Thyroid gland (tissue), 4 donors: Measurements from ENCODE around the gene ADH1B. TPM values are rescaled to one million over a fixed set of nuclear protein-coding genes. Genes with fewer than 3 reads are reported as not detected.

ENCODE experiments used
- DNase-seq, 2 donors: peaks; one replicate each; pipeline ENCODE4 v3.0.0-alpha.2; 2019
- H3K27ac ChIP-seq, 3 donors: fragments of 200-600 bp; sonication (generic); 1 replicate in 2 of 3; 2 replicates in 1 of 3; pipeline ENCODE4 v1.5.1; 2016 to 2019; ENCODE audit warnings: mild to moderate bottlenecking in 1 of 3, moderate library complexity in 1 of 3
- H3K27me3 ChIP-seq: fragments of 200-600 bp; sonication (generic); one replicate; pipeline ENCODE4 v1.5.1; 2019
- H3K36me3 ChIP-seq, 2 donors: fragments of 200-600 bp; sonication (generic); one replicate each; pipeline ENCODE4 v1.5.1; 2016 to 2019
- H3K4me1 ChIP-seq, 2 donors: fragments of 200-600 bp; sonication (generic); one replicate each; pipeline ENCODE4 v1.5.1; 2017 to 2019
- H3K4me3 ChIP-seq, 3 donors: fragments of 200-600 bp; sonication (generic); replicated peaks in 1 of 3; 1 replicate in 2 of 3; 2 replicates in 1 of 3; pipeline ENCODE4 v1.5.1; 2016; ENCODE audit warnings: mild to moderate bottlenecking in 1 of 3
- H3K9me3 ChIP-seq: fragments of 200-600 bp; sonication (generic); one replicate; pipeline ENCODE4 v1.5.1; 2017
- POLR2A ChIP-seq, 2 donors: fragments of 450-650 bp; IDR thresholded peaks; one replicate each; pipeline ENCODE4 v1.6.1; 2017; ENCODE audit warnings: antibody characterized with exemption in 2 of 2, mild to moderate bottlenecking in 2 of 2, moderate library complexity in 1 of 2
- WGBS, 2 donors: methylation state at CpG; one replicate each; pipeline ENCODE4 v1.1.5; 2017; 5-methylcytosine and 5-hydroxymethylcytosine counted together
- intact Hi-C: fragments of 100-400 bp; cut with DNase I; formaldehyde crosslinking; loops from one replicate; pipeline ENCODE4 v1.15.1; 2023
- total RNA-seq, 4 donors: library from RNA; depleted of rRNA; stranded (reverse); fragments of >200 nt; gene quantifications; one replicate each; pipeline ENCODE4 v1.2.3, GENCODE V29; 2016
- TF ChIP-seq, protein P1 (sequence below), 6 experiments: fragments of 200-600 bp in 3 of 6; fragments of 450-650 bp in 3 of 6; sonication (generic) in 3 of 6; IDR thresholded peaks; one replicate each; pipeline ENCODE4 v1.5.1; 2016 to 2019; ENCODE audit warnings: antibody characterized with exemption in 6 of 6, mild to moderate bottlenecking in 2 of 6, inconsistent platforms in 1 of 6, moderate library complexity in 1 of 6

The ADH1B gene
- total RNA-seq, 4 donors from 2014 or later: 156 to 898 (median 224) TPM

DNA sequence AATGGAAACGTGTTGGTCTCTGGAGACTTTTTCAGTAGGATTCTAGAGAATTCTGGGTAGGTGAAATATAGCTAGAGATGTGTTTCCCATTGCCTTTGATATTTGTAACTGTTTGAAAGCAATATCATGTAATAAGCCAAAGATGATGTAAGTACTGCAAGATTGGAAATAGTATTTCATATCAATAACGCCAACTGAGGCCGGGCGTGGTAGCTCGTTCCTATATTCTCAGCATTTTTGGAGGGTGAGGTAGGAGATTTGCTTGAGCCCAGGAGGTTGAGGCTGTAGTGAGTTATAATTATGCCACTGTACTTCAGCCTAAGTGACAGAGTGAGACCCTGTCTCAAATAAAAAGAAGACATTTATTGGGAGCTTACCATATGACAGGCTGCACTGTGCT is 39.9 kb downstream of the ADH1B start:
- Histone ChIP-seq H3K27ac (no peak overlapping the region), H3K27me3 (no peaks in the 10 kb centered on the region), H3K4me1 (no peaks in the 10 kb centered on the region), H3K9me3 (no peaks in the 10 kb centered on the region), H3K36me3 (no peaks in the 10 kb centered on the region), H3K4me3 (no peak overlapping the region)
- TF ChIP-seq, protein P1, sequence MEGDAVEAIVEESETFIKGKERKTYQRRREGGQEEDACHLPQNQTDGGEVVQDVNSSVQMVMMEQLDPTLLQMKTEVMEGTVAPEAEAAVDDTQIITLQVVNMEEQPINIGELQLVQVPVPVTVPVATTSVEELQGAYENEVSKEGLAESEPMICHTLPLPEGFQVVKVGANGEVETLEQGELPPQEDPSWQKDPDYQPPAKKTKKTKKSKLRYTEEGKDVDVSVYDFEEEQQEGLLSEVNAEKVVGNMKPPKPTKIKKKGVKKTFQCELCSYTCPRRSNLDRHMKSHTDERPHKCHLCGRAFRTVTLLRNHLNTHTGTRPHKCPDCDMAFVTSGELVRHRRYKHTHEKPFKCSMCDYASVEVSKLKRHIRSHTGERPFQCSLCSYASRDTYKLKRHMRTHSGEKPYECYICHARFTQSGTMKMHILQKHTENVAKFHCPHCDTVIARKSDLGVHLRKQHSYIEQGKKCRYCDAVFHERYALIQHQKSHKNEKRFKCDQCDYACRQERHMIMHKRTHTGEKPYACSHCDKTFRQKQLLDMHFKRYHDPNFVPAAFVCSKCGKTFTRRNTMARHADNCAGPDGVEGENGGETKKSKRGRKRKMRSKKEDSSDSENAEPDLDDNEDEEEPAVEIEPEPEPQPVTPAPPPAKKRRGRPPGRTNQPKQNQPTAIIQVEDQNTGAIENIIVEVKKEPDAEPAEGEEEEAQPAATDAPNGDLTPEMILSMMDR (IDR thresholded peaks at IDR 0.05): no peak
- no peak for TF ChIP-seq POLR2A (IDR thresholded peaks at IDR 0.05)
- no peak for DNase-seq
- 90 to 91% methylated on average over 5 of the region's 5 CpGs for WGBS, 2 donors
- intact Hi-C loops: no loop called here

DNA sequence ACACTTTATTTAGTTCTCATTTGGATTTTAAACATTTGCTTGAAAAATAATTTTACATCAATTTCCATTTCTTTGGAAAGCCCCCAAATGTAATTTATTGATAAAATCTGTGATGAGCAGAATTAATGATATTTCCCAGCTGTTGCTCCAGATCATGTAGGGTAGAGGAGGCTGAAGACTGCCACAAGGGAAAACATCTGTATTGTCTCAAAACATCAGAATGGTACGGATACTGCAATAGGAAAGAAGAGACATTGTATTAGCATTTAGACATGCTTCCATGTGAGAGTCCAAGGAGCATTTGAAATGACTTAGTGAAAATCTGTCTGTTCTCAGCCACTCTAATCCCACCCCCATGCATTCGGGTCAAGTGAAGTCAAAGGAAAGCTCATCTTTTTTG is 44.8 kb downstream of the ADH1B start:
- H3K4me3 ChIP-seq: no peak overlapping the region
- intact Hi-C loops: no loop called here
- no peaks in the 10 kb centered on the region for H3K36me3 ChIP-seq
- whole genome bisulfite sequencing, 2 donors: 81 to 86% methylated on average over 2 of the region's 2 CpGs
- H3K4me1 ChIP-seq: no peaks in the 10 kb centered on the region
- no peaks in the 10 kb centered on the region for H3K9me3 ChIP-seq
- TF ChIP-seq, protein P1 (IDR thresholded peaks at IDR 0.05): no peak
- no peak for TF ChIP-seq POLR2A (IDR thresholded peaks at IDR 0.05)
- no peaks in the 10 kb centered on the region for H3K27me3 ChIP-seq
- H3K27ac ChIP-seq: no peak overlapping the region
- no peak for DNase-seq

DNA sequence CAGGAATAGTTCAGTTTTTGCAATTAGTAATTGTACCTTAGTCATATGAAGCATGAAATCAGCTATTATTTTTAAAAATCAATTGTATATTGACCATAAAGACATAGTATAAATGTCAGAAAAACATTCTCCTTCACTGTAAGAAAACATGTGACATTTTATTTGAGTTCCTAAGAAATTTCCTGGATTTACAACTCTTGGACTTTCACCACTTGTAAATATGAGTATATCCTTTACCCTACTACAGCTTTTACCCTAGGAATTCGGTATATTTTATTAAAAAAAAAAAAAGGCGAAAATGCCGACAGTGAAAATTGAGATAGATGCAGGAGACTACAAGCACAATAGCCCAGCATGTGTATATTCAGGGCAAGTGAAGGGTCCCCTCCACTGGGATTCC is 45.3 kb downstream of the ADH1B start:
- no peaks in the 10 kb centered on the region for H3K27me3 ChIP-seq
- no peaks in the 10 kb centered on the region for H3K4me1 ChIP-seq
- intact Hi-C loops: no loop called here
- no peak overlapping the region for H3K27ac ChIP-seq
- no peaks in the 10 kb centered on the region for H3K9me3 ChIP-seq
- whole genome bisulfite sequencing, 2 donors: 88 to 92% methylated on average over 3 of the region's 3 CpGs
- TF ChIP-seq POLR2A (IDR thresholded peaks at IDR 0.05): no peak
- TF ChIP-seq, protein P1 (IDR thresholded peaks at IDR 0.05): no peak
- H3K36me3 ChIP-seq: no peaks in the 10 kb centered on the region
- H3K4me3 ChIP-seq: no peak overlapping the region
- no peak for DNase-seq

DNA sequence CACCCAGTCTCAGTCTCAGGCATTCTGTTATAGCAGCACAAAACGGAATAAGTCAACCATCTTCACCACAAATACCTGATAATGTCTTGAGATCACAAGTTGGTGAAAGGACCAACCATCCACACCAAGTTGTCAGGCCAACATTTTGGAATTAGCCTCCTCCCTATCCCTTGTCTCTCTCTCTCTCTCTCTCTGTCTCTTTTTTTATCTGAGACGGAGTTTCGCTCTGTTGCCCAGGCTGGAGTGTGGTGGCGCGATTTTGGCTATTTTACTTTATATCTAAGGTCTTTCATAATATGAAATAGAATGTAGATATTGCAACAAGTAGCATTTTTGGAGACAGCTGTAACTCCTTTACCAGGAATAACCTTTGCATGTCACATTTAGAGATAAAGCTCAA is 46.2 kb downstream of the ADH1B start:
- Histone ChIP-seq H3K4me1 (no peaks in the 10 kb centered on the region), H3K27me3 (no peaks in the 10 kb centered on the region), H3K27ac (no peak overlapping the region), H3K4me3 (no peak overlapping the region), H3K36me3 (no peaks in the 10 kb centered on the region), H3K9me3 (no peaks in the 10 kb centered on the region)
- TF ChIP-seq, protein P1 (IDR thresholded peaks at IDR 0.05): no peak
- 93 to 97% methylated on average over 5 of the region's 5 CpGs for WGBS, 2 donors
- no peak for DNase-seq
- intact Hi-C loops: no loop called here

DNA sequence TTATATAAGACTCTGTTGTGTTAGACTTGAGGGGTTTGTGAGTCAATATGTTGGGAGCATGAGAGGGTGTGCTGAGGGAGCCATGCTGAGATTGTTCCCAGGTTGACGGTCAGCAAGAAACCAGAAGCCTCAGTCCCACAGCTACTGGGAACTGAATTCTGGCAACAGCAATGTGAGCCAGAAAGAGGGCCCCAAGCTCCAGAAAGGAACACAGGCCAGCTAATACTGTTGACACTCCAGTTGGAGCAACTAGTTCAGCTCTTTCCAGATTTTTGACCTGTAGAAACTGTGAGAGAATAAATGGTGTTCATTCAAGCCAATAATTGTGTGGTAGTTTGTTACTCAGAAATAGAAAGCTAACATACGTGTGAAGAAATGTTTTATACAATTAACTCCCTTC is 47.5 kb downstream of the ADH1B start:
- DNase-seq: no peak
- intact Hi-C loops: no loop called here
- Histone ChIP-seq H3K9me3 (no peaks in the 10 kb centered on the region), H3K36me3 (no peaks in the 10 kb centered on the region), H3K4me1 (no peaks in the 10 kb centered on the region), H3K27me3 (no peaks in the 10 kb centered on the region), H3K4me3 (no peak overlapping the region), H3K27ac (no peak overlapping the region)
- 82 to 84% methylated on average over 2 of the region's 2 CpGs for WGBS, 2 donors
- TF ChIP-seq, protein P1 (IDR thresholded peaks at IDR 0.05): no peak
- TF ChIP-seq POLR2A (IDR thresholded peaks at IDR 0.05): no peak
